COLO668 (cell line): Measurements from ENCODE around the gene THTPA.
"Not testable (repeated sequence)": the region's sequence is repeated elsewhere in the genome, so short reads cannot be mapped to it uniquely, and the experiment has no call there.

Experiments used
- DNase-seq: peaks from one replicate; lab custom pipeline; 2025; ENCODE audit not compliant: unreplicated experiment; lab: John Stamatoyannopoulos, UW

THTPA gene

GRCh38 chr14:23582906-23583760, 27.1 kb downstream of the THTPA start:
- DNase-seq, result no peak

DNA sequence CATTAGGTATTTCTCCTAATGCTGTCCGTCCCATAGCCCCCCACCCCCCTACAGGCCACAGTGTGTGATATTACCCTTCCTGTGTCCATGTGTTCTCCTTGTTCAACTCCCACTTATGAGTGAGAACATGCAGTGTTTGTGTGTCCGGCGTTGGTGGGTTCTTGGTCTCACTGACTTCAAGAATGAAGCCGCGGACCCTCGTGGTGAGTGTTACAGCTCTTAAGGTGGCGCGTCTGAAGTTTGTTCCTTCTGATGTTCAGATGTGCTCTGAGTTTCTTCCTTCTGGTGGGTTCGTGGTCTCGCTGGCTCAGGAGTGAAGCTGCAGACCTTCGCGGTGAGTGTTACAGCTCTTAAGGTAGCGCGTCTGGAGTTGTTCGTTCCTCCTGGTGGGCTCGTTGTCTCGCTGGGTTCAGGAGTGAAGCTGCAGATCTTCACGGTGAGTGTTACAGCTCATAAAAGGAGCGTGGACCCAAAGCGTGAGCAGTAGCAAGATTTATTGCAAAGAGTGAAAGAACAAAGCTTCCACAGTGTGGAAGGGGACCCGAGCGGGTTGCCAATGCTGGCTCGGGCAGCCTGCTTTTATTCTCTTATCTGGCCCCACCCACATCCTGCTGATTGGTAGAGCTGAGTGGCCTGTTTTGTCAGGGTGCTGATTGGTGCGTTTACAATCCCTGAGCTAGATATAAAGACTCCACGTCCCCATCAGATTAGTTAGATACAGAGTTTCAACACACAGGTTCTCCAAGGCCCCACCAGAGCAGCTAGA, 27.9 kb downstream of the THTPA start:
- DNase-seq, result not testable (repeated sequence)

DNA sequence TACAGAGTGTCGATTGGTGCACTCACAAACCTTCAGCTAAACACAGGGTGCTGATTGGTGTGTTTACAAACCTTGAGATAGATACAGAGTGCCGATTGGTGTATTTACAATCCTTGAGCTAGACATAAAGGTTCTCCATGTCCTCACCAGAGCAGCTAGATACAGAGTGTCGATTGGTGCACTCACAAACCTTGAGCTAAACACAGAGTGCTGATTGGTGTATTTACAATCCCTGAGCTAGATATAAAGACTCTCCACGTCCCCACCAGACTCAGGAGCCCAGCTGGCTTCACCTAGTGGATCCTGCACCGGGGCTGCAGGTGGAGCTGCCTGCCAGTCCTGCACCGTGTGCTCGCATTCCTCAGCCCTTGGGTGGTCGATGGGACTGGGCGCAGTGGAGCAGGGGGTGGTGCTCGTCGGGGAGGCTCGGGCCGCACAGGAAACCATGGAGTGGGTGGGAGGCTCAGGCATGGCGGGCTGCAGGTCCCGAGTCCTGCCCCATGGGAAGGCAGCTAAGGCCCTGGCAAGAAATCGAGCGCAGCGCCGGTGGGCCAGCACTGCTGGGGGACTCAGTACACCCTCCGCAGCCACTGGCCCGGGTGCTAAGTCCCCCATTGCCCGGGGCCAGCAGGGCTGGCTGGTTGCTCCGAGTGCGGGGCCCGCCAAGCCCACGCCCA, 28.6 kb downstream of the THTPA start:
- not testable (repeated sequence) for DNase-seq

- DNase-seq, result peak; percentile 90
These were observed 33.0 kb downstream of the THTPA start for GRCh38 chr14:23588884-23589598.

- no peak for DNase-seq
These were observed 33.5 kb downstream of the THTPA start for GRCh38 chr14:23589606-23590005.

GRCh38 chr14:23590198-23590597, 34.1 kb downstream of the THTPA start:
- DNase-seq, result no peak

DNA sequence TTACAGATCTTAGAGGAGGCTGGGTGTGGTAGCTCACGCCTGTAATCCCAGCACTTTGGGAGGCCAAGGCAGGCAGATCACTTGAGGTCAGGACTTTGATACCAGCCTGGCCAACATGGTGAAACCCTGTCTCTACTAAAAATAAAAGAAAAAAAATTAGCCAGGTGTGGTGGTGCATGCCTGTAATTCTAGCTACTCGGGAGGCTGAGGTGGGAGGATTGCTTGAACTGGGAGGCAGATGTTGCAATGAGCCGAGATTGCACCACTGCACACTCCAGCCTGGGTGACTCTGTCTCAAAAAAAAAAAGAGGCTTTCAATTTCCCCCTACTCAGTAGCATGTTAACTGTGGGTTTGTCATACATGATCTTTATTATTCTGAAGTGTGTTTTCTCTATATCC, 38.1 kb downstream of the THTPA start:
- not testable (repeated sequence) for DNase-seq

GRCh38 chr14:23600322-23600707, 44.2 kb downstream of the THTPA start:
- no peak for DNase-seq

DNA sequence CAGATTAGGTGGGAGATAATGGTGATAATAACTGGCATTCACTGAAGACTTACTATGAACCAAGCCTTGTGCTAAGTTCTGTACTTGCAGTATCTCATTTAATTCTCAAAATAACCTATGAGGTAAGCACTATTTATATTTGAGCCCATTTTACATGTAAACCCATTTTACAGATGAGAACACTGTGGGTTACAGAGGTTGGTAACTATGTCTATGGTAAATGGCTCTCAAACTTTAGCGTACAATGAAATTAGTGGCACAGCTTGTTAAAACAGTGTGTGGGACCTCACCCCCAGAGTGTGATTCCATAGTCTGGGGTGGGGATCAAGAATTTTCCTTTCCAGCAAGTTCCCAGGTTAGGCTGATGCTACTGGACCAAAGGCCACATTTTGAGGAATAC, 44.7 kb downstream of the THTPA start:
- no peak for DNase-seq

GRCh38 chr14:23601424-23601823, 45.4 kb downstream of the THTPA start:
- DNase-seq, result no peak

DNA sequence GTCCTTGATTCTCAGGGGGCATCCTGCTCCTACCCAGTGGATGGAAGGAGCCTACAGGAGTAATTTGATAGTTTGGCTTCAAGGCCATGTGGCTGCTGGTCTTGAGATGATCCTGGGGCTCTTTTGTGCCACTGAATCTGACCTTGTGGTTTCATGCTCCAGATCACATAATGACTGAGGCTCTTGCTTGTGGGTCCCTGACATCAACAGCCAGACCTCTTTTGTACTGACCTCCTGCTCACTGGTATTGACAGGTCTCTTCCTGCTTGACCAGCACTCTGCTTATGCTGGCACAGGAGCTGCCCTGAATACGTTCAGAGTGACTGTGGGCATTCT, 45.7 kb downstream of the THTPA start:
- no peak for DNase-seq

DNA sequence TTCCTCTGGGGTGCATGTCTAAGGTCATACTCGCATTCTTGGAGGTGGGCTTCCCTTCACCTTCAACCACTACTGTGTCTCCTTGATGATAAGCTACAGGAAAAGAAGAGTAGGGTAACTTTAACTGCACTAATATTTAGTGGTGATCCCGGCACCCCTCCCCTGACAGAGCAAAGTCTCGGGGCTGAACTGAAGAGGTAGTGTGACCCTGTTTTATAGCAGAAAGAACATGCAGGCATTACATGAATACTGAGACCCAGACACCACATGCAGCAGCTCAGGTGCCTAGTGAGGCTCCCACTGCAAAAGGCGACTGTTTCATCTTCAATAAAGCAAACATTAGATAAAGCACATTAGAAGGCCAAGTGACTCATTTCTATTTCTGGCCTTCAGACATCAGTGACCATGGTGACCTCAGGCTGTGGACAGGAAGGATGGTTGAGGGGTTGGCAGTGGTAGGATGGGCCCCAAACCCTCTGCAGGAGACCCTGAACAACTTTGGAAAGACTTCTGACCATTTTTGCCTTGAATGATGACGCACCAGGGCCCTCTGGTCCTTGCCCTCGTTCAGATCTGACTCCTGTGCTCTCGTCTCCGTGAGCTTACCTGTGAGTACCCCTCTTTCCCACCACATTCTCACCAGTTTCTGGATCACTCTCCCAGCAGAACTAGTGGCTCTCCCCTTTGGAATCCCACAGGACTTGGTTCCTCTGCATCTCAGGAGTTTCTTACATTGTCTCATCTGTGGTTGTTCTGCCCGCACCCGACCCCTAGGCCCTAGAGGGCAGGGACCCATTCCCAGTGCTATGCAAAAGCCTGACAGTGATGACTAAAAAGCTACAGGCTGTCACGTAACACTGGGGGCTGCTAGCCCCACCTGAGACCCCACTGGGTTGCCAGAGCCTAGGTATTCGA, 46.4 kb downstream of the THTPA start:
- no peak for DNase-seq

DNA sequence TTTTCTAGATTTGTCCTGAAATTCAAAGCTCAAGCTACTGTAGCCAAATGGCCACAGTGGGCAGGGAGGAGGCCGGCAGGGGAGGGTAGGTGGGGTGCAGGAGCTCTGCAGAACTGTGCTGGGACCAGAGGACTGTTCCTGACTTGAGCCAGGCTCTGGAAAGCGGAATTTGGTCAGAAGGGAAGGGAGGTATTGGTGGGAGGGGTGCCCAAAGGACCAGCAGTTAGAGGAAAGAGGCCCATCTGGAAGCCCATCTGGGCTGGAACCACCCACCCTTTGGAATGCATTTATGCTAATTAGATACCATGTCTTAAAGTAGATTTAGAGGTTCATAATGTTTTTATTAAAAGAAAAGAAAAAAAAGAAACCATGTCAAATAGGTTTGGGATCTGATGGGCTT, 47.0 kb downstream of the THTPA start:
- DNase-seq, result no peak

- no peak for DNase-seq
These were observed 48.1 kb downstream of the THTPA start for GRCh38 chr14:23604148-23604547.

DNA sequence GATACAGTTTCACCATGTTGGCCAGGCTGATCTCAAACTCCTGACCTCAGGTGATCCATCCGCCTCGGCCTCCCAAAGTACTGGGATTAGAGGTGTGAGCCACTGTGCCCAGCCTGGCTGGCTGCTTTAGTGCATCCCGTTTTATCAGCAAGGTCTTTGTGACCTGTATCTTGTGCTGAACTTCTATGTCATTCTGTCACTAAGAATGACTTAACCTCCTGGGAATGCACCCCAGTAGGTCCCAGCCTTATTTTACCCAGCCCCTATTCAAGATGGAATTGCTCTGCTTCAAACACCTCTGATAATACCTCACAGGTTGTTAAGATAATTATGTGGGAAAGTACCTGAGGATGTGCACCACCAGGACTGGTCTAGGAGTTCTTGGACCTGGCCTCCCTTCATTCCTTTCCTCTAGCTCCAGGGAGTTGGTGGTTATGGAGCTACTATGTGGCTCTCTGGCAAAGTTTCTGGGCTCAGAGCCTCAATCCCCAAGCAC, 48.7 kb downstream of the THTPA start:
- DNase-seq, result no peak

DNA sequence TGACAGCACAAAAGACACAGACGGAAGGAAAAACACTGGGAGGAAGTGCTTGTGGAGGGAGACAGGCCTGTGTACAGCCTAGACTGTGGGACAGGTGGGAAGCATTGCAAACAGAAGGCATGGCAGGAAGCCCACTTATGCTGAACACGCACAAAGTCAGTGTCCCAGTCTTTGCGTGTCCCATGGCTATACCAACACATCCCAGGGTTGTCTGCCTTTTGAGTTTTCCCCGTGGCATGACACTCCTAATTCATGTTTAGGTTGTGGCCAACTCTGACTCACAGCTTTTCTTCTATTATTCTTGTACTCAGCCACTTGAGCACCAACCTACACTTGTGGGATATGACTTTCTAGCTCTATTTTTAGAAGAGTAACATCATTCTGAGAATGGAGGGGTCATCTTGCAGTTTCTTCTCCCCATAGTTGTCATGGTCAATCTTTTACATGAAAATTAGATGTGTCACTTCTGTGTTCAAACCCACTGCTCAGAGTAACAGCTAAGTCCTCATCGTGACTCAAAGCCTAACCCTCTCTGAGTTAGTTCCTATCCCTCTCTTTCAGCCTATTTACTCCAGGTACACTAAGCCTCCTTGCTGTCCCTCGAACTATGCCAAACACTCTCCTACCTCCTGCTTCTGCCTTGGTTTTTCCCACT, 50.0 kb downstream of the THTPA start:
- no peak for DNase-seq

GRCh38 chr14:23608454-23608853, 52.4 kb downstream of the THTPA start:
- DNase-seq, result no peak

DNA sequence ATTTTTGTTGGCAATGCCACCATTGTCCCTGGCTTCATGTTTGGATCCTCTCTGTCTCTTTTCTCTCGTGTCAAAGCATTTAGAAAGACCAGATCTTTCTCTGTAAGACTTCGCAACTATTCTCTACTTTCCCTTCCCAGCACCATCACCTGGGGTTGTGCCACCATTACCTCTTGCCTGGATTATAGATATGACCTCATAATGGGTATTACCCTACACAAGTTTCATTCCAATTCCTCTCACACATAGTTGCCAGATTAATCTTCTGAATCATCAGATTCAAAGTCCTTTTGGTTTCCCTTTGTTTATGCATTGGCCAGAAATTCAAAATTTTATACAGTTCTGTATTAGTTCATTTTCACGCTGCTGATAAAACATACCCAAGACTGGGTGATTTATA, 52.9 kb downstream of the THTPA start:
- no peak for DNase-seq

DNA sequence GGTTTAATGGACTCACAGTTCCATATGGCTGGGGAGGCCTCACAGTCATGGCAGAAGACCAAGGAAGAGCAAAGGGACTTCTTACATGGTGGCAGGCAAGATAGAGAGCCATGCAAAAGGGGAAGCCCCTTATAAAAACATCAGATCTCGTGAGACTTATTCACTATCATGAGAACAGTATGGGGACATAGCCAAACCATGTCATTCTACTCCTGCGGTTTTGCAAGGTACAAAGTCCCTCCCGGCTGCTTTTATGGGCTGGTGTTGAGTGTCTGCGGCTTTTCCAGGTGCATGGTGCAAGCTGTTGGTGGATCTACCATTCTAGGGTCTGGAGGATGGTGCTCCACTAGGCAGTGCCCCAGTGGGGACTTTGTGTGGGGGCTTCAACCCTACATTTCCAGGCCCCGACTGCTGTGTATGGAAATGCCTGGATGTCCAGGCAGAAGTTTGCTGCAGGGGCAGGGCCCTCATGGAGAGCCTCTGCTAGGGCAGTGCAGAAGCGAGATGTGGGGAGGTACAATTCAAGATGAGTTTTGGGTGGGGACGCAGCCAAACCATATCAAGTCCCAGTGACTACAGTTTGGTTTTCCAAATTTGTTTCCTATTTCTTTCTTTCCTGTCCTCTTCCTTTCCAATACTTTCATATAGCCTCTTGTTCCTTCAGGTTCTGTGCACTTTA, 53.5 kb downstream of the THTPA start:
- DNase-seq, result peak; percentile 17
